ENCODE data around the gene PARD3B.

DNA sequence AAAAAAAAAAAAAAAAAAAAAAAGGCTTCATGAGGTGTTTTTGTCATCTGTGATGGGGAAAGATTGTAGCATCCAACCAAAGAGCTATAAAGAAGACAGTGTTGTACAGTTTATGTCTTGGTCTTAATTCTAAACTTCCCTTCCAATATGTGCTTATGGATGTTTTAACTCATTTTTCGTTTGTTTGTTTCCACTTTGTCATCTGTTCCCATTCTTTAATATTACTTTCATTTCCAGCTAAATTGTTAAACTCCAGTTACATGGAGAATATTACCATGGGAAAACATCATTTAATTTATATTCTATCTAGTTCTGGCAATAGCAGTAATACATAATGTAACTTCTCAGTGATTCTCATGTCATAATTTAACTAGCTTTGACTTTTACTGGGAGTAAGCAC, 792.9 kb downstream of the PARD3B start:
- TF ChIP-seq POLR2A (IDR thresholded peaks at IDR 0.05; ENCODE audit: low read length) (no peak), GATA1 (IDR thresholded peaks at IDR 0.05; ENCODE audit: low read depth, low read length) (no peak)

Measured in erythroblast (primary cell).